Ramos (cell line): ENCODE measurements around the gene NLGN2.

Experiments
- in situ Hi-C: fragments of 300-500 bp; cut with MboI; formaldehyde crosslinking; loops from one replicate; pipeline ENCODE4 v1.14.3; 2022; ENCODE audit warnings: low sequenced_read_pairs; ENCODE audit not compliant: unreplicated experiment

The NLGN2 gene

DNA sequence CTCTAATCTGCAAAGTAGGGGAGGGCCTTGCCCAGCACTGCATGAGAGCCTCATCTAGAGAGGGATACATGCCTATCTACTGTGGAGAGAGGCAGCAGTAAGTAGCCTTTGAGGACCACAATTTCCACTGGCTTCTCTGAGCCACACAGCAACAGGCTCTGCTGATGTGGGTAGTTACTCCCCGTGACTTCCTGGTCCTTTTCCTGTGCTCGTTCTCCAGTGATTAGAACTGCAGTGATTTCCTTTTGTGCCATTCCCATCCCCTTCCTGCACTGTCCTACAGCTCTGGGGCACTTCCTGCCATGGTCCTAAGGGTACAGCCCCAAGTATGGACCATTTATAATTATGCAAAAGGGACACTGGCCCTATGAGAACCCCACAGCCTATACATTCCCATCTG, 16.3 kb upstream of the NLGN2 start:
- in situ Hi-C loops: no loop called here

DNA sequence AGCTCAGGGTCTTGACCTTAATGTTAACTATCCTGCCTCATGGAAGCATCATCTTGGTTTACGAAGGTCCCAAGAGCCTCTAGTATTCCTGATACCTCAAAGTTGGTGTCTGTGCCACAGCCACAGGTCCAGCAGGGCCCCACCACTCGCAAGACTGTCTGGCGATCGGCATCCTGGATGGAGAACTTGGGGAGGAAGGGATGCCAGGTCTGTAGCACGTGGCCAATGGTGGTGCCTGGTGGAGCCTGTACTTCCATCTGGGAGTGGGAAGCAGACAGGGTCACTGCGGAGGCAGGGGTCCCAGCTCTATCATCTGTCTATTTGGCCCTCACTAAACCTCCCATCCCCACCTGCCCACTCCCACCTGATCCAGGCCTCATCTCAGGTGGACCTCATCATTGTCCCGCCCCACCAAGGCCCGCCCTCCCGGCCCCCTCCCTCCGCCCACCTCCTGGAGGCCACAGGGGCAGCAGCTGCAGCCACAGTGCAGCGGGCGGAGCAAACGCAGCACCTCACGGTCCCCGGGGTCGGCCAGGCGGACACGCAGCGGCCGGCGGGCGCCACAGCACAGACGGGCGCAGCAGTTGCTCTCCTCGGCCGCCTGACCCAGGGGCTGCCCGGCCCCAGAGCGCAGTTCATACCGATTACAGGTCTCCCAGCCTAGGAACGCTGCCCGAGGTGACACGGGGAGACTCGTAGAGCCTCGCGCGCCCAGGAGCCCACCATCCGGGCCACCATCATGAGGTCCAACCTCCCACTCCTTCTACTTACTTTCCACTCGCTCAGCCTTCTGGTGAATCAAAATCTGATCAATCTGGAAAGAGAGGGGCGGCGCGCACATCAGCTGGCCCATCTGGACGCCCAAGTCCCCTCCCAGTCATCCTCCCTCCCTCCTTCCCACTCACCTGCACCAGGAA, 14.7 kb upstream of the NLGN2 start:
- in situ Hi-C loops: no loop called here

- in situ Hi-C loops: no loop called here
These were observed 13.8 kb upstream of the NLGN2 start for GRCh38 chr17:7393613-7394451.

- in situ Hi-C loops: no loop called here
These were observed 13.0 kb upstream of the NLGN2 start, which contains the start of gene PLSCR3 for GRCh38 chr17:7394452-7395191. PLSCR3 (minus strand) TSS chr17:7394525; CDS start chr17:7394110, 415 bp downstream.

DNA sequence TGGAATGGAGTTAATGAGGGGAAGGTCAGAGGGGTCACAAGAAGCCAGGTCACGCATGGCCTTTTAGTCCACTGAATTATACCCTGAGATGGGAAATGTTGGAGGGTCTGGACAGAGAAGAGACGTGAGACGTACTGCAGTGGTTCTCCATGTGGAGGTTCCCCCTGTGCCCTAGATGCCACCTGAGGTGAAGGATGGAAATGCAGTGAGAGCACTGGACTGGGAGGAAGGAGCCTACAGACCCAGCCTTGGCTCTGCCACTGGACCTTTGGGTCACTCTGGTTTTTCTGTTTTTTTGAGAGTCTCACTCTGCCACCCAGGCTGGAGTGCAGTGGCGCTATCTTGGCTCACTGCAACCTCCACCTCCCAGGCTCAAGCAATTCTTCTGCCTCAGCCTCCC, 11.5 kb upstream of the NLGN2 start:
- in situ Hi-C loops: no loop called here

DNA sequence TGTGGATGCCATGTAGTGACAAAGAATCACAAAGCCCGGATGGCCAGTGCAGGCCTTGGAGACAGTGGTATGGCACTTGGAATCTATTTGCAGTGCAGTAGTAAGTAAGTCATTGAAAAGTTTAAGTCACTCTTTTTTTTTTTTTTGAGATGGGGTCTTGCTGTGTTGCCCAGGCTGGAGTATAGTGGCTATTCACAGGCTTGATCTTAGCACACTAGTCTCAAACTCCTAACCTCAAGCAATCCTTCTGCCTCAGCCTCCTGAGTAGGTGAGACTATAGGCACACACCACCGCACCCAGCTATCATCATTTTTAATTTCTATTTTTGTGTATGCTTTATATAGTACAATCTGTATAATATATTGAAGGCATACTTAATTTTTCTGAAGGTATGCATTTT, 9.0 kb upstream of the NLGN2 start:
- in situ Hi-C loops: no loop called here

DNA sequence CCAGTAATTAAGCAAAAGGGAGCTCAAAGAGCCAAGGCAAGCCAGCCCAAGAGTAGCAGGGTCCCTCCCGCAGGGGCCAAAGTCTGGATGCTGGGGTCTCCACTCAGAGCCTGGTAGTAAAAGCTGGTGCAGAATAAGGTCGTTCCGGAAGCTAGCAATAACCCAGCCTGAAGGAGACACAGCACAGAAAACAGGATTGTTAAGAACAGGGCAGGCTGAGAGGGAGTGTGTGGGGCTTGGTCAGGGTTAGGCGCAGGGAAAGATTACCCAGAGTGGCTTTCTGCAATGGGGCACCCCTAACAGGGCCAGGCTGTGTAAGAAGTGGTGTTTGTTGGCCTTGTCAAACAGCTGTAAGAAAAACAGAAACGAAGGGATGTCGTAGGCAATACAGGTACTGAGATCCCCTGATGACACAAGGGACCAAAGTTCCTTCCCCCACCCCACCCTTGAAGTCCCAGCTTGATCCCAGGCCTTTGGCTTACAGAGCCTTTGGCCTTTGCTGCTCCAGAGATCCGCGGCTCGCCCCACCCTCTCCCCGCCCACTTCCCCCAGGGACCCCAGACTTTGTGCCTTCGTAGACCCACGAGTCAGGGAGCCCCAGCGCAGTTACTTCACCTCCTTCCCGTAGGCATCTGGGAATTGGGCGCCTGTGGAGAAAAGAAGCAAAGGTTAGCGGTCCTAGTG, 4.5 kb upstream of the NLGN2 start:
- in situ Hi-C loops: no loop called here

GRCh38 chr17:7403727-7403976, 4.0 kb upstream of the NLGN2 start:
- in situ Hi-C loops: no loop called here

- in situ Hi-C loops: no loop called here
These were observed 3.5 kb upstream of the NLGN2 start, which contains the start of gene TMEM256 for GRCh38 chr17:7403977-7404736. TMEM256 (minus strand) TSS chr17:7404097; CDS start chr17:7404084, 13 bp downstream.

DNA sequence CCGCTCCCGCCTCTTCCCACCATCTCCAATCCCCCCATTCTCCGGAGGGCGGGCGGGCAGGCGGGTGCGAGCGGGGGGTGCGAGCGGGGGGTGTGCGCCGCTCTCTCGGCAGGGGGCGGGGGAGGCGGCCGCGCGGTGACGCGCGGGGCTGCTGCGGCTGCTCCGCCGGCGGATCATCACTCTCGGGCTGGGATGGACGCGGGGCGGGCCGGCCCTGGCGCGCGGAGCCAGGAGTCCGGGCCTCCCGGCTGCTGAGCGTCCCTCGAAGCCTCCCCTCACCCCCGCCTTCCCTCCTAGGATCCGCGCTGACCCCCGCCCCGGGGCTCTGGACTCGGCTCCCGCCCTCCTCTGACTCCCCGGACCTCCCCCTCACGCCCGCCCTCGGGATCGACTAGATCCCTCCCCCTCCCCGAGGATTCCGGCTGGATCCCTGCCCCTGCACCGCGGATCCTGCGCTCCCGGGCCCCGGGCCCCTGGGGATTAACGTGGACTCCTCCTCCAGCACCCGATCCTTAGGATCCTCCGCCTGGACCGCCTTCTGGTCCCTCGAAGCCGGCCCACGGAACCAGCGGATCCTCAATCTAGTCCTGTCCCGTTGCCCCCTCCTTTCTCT, 2.8 kb upstream of the NLGN2 start:
- in situ Hi-C loops: no loop called here

GRCh38 chr17:7405350-7406234, 2.1 kb upstream of the NLGN2 start:
- in situ Hi-C loops: no loop called here

DNA sequence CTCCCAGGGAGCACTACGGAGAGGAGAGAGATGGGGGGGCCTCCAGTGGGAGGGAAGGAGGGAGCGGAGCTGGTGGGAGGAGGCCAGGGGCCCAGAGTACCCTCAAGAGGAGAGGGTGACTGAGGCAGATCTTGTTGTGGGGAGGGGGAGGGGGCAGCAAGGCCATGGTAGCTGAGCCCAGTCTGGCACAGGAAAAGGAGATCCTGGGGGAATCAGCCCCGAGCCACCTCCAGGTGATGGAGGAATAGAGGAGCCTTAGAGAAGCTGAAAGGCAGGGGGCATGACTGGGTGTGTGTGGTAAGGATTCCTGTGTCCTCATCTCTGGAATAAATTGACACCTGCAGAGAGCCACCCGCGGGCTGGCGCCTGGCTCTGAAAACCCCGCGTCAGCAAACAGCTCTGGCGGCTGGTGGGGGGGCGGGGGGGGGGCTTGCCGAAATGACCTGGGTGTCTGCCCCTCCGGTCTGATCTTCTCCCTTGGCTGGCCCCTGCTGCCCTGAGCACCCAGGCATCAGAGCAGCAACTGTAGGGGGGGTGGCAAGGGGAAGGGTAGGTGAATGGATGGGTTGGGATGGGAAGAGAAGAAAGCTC, 1.3 kb upstream of the NLGN2 start:
- in situ Hi-C loops: no loop called here

DNA sequence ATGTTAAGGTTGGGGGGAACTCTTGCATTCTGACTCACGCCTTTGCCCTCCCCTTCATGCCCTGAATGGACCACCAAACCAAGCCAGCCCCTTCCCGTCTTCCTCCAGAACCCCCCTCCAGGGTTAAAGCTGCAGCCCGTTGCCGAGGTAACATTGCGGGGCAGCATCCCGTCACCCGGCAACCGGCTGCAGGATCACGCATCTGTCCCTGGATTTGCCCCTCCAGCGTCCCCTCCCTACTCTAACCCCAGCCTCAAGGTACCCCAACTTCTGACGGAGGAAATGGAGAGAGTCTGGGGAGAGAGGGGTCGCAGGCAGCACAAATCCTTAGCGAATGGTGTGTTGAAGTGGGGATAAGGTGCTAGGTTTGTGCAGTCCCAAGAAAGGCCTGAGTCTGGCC, 563 bp upstream of the NLGN2 start:
- in situ Hi-C loops: no loop called here

DNA sequence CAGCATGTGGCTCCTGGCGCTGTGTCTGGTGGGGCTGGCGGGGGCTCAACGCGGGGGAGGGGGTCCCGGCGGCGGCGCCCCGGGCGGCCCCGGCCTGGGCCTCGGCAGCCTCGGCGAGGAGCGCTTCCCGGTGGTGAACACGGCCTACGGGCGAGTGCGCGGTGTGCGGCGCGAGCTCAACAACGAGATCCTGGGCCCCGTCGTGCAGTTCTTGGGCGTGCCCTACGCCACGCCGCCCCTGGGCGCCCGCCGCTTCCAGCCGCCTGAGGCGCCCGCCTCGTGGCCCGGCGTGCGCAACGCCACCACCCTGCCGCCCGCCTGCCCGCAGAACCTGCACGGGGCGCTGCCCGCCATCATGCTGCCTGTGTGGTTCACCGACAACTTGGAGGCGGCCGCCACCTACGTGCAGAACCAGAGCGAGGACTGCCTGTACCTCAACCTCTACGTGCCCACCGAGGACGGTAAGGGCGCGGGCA, 645 bp downstream of the NLGN2 start:
- in situ Hi-C loops: no loop called here

DNA sequence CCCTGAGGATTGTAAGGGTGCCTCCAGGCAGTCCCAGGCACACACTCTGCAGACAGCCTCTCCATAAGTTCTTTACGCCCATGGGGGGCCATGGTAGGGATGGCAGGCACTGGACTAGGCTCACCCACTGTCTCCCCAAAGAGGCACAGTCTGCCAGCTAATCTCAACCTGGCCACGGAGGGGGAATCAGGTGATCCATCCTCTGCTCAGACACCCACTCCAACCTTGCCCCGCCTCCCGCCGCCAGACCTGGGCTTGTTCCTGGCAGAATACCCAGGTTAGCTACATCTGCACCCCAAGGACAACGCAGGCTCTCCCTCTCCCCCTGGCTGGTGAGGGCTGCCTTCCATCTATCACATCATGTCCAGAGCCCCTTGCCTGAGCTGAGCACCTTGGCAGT, 1.2 kb downstream of the NLGN2 start:
- in situ Hi-C loops: no loop called here

DNA sequence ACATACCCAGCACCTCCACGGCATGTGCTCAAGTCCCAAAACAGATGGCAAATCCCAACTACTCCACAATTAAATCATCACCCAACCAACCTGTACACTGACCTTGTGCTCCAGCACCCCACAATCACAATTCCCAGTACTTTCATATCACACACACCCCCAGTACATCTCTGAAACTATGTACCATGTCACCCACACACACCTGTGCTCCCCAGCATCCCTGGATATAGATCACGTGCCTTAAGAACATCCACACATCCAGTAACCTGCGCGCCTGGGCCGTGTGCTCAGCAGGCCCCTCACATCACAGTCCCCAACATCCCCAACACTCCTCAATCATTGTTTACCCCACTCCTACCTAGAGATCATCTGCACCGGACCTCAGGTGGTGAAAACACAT, 2.1 kb downstream of the NLGN2 start:
- in situ Hi-C loops: no loop called here

GRCh38 chr17:7410634-7411426, 3.2 kb downstream of the NLGN2 start:
- in situ Hi-C loops: no loop called here
